B cell (primary cell): ENCODE results near the gene LIN7A.

Experiments
- CTCF ChIP-seq: fragments of 200-600 bp; IDR thresholded peaks from one replicate; pipeline ENCODE4 v1.8.0; 2022; ENCODE audit warnings: antibody characterized with exemption, mild to moderate bottlenecking
- EZH2 ChIP-seq: IDR thresholded peaks from 2 replicates; pipeline ENCODE4 v1.6.1; 2012; ENCODE audit warnings: borderline replicate concordance, low read depth, mild to moderate bottlenecking, moderate library complexity, low read length; ENCODE audit not compliant: insufficient read depth, poor library complexity, severe bottlenecking

- TF ChIP-seq CTCF (no peak), EZH2 (no peak)
Measured at GRCh38 chr12:80881106-80881505, 56.6 kb downstream of the LIN7A start.
